NCI-H524 treated with DMSO at 0.1 percent for 48 hours (cell line): ENCODE results near the gene DRC1.

Experiments used
- DNase-seq: peaks from one replicate; lab custom pipeline; 2025; lab: John Stamatoyannopoulos, UW

DRC1 gene

DNA sequence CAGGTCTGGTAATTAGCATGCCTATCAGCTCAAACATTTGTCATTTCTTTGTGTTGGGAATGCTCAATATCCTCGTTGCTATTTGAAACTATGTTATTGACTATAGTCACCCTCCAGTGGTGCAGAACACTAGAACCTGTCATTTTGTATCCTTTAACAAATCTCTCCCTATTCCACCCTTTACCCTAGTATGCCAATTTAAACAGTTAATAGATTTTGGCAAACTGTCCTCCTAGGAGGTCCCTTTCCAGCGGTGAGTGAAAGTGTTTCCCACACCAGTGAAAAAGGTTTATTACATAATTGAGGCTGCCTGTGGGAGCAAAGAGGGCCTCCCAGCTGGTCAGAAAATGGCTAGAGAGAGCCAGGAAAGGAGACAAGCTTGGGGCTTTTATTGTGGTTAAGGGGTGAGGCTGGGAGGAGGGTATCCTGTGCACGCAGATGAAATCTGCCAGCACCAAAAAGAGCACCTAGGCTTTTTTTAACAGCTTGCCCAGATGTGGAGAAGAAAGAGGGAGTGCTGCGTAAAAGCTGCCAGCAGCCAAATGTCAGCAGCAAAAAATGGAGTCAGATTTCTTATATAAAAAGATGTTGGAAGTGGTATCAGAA lies 1.8 kb upstream of the DRC1 start:
- no peak for DNase-seq

DNA sequence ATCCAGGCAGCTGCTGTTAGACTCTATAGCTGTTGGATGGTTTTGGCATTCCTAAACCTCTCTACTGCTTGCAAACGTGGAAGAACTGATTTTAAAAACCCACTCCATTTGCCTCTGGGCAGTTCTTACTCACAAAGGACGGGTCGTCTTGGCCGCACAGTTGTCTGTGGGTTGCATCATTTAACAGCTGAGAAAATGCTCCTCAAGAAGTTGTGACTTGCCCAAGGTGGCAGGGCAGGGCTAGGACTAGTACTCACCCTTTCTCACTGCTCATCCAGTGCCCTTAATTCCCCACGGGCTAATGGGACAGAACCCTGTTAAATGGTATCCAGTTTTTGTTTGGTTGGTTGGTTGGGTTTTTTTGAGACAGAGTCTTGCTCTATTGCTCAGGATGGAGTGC lies 997 bp upstream of the DRC1 start:
- no peak for DNase-seq

DNA sequence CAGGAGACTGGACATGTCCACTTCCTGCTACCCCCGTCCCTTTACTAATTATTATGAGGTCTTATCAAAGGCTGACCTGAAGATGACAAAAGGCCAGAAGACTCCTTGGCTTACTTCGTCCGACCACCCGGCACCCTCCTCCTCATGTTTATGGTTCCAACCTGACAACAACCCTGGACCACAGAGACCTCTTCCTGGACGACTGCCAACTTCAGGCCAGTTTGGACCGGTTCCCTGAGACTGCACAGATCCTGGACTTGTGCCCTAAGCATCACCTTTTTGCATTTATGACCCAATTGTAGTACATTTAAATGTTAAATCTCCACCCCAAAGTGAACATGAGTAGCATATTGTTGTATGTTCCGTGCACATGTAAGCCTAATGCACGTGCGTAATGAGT lies 5.8 kb downstream of the DRC1 start:
- no peak for DNase-seq

DNA sequence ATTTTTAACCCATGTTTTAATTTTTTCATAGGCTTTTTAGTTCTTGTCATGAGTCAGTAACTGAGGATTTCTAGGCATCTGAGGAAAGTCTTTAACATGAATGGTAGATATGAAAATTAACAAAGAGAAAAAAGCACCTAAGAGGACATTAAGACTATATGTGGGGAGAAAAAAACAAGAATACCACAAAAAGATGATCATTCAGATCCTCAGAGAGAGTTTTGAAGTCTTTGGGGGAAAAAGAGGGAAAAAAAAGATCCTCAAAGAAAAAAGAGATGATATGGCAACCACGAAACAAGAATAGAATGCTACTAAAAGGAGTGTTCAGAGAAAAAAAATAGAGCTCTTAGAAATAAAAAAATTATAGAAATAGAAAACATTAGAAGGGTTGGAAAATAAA lies 8.1 kb downstream of the DRC1 start:
- DNase-seq = no peak

DNA sequence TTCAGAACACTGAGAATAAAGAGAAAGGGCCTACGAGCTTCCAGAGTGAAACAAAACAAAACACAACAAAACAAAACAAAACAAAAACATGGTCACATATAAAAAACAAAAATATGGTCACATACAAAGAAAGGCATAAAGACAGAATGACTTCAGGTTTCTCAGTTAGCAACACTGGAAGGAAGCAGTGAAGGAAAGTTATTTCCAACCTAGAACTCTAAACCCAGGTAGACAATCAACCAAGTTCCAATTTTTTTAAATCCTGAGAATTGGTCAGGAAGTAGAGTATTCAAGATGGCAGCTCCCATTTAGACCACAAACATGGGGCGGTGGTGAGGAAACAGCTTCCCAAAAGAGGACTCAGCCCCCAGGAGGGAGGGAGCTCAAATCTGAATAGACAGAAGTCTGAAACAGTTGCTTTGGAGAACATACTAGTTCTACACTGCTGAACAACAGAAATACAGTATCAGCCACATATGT lies 9.1 kb downstream of the DRC1 start:
- no peak for DNase-seq

DNA sequence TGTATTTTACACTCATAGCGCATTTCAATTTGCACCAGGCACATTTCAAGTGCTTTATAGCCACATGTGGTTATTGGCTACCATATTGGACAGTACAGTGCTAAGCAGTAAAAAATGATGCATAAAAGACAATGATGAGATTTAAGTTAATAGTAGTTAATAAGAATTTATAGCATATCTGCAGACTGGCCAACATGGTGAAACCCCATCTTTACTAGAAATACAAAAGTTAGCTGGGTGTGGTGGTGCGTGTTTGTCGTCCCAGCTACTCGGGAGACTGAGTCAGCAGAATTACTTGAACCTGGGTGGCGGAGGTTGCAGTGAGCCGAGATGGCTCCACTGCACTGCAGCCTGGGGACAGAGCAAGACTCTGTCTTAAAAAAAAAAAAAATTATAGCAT lies 9.7 kb downstream of the DRC1 start:
- DNase-seq = no peak

DNA sequence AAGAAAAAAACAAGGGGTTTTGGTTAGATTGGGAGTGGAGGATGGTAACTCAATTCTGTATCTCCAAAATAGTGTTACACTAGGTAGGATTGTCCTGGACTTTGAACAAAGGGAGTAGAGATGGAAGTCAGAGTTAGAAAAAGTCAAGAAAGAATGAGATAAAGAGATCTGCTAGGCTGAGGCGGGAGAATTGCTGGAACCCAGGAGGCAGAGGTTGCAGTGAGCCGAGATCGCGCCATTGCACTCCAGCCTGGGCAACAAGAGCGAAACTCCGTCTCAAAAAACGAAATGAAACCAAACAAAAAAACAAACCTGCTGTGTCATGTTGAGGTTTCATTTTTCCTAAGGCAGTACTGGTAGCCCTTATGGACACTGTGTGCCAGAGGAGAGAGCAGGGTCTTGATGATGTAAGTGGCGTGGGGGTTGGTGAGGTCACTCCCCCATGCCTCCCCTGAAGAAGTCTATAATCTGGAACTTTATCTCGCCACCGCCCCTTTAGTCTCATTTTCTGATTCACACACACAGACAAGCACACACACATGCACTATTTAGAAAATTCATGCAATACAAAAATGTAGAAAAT lies 10.5 kb downstream of the DRC1 start:
- DNase-seq = no peak

DNA sequence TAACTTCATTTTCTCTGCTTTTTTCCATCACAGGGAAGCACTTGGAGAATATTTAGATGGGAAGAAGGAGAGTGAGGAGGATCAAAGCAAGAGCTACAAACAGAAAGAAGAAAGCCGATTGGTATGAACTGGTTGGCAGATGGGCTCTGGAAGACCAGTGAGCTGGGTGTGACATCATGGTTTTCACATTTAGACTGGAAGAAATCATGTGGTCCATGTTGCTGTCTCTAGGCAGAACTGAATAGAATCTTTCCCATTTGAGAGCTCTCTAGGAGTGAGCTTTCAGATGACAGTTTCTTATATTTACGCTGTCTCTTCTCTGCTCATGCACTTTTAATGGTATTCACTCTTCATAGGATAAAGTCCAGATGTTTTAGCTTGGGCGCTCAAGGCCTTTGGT lies 12.6 kb downstream of the DRC1 start:
- DNase-seq = no peak

DNA sequence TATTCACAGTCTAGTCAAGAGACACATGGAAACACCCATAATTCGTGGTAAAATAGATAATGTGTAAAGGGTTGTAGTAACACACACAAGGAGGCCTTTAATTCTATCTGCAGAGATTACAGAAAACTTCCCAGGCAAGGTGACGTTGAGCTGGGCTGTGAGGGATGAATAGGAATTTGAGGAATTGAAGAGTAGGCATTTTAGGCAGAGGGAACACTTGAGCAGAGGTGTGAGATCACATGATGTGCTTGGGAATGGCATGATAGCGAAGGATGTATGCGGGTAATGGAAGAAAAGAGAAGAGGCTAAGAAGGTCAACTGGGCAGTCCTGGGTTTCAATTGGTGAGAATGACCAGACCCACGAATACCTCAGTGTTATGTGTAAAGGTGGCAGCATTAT lies 20.2 kb downstream of the DRC1 start:
- DNase-seq = no peak

DNA sequence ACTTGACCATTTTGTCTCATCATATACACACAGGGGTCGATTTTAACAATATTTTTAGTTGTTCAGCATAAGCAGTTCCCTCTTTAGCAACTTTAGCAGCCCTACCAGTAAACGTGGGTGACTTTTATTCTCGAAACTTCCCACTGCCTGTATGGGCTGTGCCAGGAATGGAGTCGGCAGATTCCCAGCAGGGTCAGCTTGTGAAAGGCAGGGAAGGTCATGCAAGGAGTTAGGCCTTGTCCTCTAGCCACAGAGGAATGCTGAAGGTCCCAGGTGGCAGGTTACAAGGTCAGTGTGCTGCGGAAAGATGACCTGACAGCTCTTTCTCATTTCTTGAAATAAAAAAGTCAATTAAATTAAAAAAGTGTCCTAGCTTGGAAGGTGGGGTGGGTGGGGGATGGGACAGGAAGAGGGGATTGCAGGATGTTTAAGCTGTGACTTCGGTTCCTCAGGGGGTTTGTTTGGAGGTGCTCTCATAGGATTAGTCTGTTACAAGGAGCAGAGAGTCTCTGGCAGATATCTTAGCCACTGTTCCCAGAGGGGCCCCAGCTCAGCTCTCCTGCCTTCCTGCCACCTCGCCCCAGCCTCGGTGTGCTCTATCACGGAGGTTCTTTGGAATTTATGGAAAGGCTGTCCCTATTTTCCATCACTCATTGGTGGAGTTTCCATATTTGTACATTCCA lies 21.4 kb downstream of the DRC1 start:
- DNase-seq = no peak

DNA sequence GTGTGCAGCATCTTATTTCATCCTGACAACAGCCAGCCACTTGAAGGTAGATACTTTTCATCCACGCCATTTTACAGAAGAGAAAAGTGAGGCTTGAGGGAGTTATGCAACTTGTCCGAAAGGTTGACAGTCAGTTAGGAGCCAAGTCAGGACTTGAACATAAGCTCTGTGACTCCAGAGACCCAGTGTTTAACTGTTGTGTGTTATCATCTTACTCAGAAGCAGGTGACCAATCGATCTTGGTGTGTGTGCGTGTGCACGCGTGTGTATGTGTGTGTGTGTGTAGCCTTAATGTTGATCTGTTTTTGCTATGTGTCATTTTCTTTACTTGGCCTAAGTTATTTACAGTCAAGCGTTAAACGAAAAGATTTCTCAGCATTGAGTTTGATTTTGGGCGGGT lies 22.0 kb downstream of the DRC1 start:
- DNase-seq = no peak

DNA sequence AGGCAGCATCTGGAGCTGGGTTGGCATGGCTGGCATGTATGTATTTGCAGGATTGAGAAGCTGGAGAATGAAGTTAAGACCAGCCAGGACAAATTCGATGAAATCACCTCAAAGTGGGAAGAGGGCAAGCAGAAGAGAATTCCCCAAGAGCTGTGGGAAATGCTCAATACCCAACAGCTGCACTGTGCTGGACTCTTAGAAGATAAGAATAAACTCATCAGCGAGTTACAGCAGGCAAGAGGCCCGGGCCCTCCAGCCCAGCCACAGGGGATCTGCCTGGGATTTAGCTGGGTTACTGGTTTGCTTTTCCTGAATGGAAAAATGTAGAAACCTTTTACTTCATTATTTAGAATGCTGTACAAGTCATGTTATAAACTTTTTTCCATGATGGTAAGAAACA lies 22.5 kb downstream of the DRC1 start:
- DNase-seq = no peak

DNA sequence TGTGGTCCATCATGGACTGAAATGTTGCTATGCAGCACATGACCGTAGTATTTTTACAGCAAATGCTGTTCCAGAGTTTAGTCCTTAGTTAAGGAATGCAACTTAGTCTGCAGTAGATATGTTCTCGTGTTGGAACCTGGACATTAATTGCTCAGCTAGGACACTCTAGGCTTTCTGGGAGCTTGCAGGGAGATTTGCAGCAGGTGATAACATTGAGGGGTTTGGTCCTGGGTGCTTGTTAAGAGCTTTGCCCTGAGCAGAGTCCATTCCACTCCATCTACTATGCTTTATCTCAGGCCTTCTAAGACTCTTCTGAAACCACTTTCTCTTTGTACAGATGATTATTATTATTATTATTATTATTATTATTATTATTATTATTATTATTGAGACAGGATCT lies 27.1 kb downstream of the DRC1 start:
- no peak for DNase-seq

DNA sequence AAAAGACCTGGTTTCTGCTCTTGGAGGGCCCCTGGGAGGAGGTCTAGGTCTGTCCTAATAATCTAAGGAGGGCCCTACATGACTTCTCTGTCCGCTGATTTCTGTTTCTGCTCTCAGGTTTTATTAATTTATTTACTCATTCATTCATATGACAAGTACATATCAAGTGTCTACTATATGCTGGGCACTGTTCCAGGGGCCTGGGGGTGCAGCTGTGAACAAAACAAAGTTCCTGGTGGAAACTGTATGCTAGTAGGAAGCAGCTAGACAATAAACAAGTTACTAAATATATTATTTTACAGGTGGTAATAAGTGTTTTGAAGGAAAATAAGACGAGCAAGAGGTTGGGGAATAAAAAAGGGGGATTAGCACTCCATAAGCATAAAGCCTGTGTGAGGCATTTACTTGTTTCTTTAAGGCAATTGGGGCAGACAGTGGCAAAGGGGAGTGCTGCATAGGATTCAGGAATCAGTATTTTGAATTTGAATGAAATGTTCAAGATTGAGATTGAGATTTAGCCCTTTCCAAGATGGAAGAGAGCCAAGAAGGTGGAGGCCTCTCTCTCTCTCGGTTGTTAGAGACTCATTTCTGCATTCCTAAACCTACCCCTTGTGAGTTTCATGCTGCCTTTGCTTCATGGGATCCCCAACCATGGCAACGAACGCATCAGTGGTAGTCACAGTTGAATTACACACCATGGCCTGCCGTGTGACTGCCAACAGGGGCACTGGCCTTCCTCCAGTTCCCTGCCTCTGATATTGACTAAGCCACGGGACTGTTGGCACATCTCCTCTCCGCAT lies 28.3 kb downstream of the DRC1 start:
- no peak for DNase-seq

DNA sequence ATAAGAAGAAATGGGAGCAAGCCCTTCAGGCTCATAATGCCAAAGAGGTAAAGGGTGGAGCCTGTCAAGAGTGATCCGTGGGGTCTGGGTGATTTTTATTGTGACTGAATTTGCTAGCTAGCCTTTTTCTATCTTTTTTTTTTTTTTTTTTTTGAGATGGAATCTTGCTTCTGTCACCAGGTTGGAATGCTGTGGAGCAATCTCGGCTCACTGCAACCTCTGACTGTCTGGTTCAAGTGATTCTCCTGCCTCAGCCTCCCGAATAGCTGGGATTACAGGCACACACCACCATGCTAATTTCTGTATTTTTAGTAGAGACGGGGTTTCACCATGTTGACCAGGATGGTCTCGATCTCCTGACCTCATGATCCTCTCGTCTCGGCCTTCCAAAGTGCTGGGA lies 29.1 kb downstream of the DRC1 start:
- no peak for DNase-seq

DNA sequence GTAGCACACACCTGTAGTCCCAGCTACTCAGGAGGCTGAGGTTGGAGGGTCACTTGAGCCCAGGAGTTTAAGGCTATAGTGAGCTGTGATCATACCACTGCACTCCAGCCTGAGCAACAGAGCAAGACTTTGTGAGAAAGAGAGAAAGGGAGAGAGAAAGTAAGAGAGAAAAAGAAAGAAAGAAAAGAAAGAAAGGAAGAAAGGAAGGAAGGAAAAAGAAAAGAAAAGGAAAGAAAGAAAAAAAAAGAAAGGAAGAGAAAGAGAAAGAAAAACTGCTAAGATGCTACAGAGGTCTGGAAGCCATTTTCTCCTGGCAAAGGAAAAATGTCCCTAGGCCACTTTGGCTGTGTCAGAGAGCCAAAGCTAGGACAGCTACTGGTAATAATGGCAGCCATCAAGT lies 30.6 kb downstream of the DRC1 start:
- DNase-seq = no peak

DNA sequence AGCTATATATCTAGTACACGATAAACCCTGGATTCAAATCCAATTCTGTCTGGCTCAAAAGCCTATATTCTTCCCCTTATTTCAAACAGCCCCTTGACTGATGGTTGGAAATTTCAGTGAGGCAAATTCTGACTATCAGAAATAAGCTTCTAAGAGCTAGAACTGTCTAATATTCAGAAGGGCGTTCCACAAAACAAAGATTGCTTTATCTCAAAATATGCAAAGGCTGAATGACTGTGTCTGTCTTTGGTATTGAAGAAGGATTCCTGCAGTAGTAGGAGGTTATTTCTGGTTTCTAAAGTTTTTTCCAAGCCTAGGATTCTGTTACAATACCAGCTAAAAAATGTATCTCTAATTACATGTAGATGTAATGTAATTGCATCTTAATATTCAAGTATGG lies 31.1 kb downstream of the DRC1 start:
- DNase-seq = no peak

DNA sequence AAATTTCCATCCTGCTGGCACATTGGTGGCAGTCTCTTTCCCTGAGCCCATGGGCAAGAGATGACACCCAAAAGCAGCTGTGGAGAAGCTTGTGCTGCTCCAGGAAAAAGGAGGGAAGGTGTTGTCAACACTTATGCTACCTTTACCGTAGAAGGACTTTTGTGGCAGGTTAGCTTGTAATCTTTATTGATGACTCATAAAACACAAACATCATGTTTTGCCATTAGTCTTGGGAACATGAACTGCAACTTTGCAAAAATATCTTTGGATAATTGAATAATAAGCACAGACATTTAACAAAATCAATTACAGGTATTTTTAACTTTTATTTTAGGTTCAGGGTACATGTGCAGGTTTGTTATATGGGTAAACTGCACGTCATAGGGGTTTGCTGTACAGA lies 33.4 kb downstream of the DRC1 start:
- DNase-seq = no peak

DNA sequence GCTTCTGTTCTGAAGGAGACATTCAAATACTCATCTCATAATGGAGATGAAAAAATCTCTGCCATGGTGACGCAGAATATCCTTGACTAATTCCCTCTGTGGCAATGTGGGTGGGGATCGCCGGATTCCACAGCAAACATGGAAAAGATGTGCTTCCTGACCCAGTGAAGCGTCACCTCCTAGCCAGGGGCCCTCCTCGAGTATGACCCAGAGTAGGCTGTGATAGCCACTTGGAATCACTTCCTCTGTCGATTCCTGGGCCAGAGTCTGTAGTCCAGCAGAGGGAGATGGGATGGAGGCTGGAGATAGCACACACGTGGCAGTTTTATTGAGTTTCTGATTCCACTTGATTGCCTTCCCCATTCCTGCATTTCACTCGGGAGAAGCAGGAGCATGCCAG lies 36.8 kb downstream of the DRC1 start:
- DNase-seq = peak; percentile 70

DNA sequence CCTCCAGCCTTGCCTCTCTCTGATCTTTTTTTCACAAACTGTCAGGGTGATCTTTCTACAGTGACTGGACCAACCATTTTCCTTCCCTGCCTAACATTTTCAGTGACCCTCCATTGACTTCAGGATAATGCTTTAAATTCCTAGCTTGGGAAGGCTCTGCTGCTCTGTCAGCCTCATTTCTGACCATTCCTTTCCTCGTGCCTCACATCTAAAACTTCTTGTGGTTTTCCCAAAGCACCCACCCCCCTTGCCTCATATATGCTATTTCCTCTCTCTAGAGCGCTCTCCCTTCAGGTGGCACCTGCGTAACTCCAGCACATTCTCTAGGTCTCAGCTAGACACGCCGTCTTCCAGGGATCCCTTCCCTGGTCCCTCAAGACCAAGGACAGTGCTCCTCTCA lies 37.2 kb downstream of the DRC1 start:
- DNase-seq = no peak

DNA sequence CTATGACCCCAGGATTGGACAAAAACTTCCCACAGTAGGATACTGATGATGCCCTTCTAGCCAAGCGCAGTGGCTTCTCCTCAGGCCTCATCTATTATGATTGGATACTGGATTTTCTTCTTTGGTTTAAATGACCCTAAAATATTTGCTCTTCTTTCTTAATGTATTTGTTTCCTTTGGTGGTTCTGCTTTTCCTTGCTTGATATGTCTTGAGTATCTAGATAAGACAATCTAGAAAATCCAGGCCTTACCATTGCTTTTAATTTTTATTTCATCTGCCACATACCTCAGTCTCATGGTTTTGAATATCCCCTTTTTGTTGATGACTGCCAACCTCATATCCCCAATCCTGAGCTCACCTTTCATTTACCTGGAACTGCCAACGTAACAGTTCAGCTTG lies 40.6 kb downstream of the DRC1 start:
- no peak for DNase-seq

DNA sequence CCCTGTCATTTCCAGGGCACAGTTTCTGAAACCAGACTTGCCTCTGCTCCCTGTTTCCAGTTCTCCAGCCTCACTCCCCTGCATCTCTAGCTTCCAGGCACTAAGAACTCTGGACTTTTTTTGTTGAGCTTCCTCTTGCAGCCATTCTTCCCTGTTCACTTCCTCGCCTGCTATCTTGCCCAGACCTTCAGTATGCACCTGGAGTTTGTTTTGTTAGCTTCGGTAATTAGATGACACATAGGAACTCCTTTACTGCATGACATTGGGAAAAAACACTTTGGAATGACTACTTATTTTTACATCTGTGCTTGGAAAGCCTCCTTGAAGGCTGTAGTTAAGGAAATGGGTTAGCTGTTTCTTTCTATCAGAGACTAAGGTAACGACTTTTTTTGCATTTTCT lies 41.0 kb downstream of the DRC1 start:
- no peak for DNase-seq

DNA sequence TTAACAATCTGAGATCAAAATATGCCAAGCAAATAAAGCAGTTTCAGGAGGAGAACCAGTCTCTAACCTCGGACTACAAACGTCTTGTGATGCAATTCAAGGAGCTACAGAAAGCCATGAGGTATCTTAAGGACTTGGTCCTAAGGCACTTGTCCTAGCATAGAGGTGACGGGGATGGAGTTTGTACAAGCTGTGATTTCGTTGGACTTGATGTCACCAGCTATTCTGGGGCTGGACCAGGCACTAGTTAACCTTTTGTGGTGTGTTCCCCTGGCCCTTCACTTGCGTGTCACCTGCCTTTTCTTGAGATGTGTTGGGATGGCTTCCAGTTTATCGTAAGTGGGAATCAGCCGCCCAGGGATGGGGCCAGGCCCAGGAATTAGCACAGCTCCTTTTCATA lies 42.5 kb downstream of the DRC1 start:
- DNase-seq = no peak
